Lower leg skin (tissue), 4 donors: ENCODE data around the gene MAN2A1. TPM values are rescaled to one million over a fixed set of nuclear protein-coding genes. Genes with fewer than 3 reads are reported as not detected.
"Not testable (repeated sequence)": the region's sequence is repeated elsewhere in the genome, so short reads cannot be mapped to it uniquely, and the experiment has no call there.

Experiments used
- DNase-seq, 2 donors: peaks; one replicate each; pipeline ENCODE4 v3.0.0-alpha.2; 2019; ENCODE audit warnings: low spot score in 2 of 2
- H3K4me3 ChIP-seq: fragments of 200-600 bp; sonication (generic); 2 replicates; pipeline ENCODE4 v1.5.1; 2017; ENCODE audit warnings: mild to moderate bottlenecking, low read depth; ENCODE audit not compliant: poor library complexity, severe bottlenecking
- POLR2A ChIP-seq, 2 donors: fragments of 450-650 bp; IDR thresholded peaks; one replicate each; pipeline ENCODE4 v1.6.1; 2016 to 2017; ENCODE audit warnings: antibody characterized with exemption in 2 of 2, mild to moderate bottlenecking in 1 of 2, moderate library complexity in 1 of 2
- WGBS, 2 donors: methylation state at CpG; one replicate each; pipeline ENCODE4 v1.1.5; 2018; 5-methylcytosine and 5-hydroxymethylcytosine counted together
- intact Hi-C: fragments of 100-400 bp; cut with DNase I; formaldehyde crosslinking; loops from one replicate; pipeline ENCODE4 v1.15.0; 2023; ENCODE audit warnings: low total_unique reads
- total RNA-seq, 4 donors: library from RNA; depleted of rRNA; stranded (reverse); fragments of >200 nt; gene quantifications; one replicate each; pipeline ENCODE4 v1.1.0, GENCODE V29; 2016
- TF ChIP-seq, protein P1 (sequence below), 3 donors: fragments of 450-650 bp; IDR thresholded peaks; one replicate each; pipeline ENCODE4 v1.5.1; 2016; ENCODE audit warnings: antibody characterized with exemption in 3 of 3, mild to moderate bottlenecking in 3 of 3, moderate library complexity in 2 of 3

MAN2A1 gene
- total RNA-seq, 4 donors from 2014 or later, result 35.0 to 45.8 (median 40.2) TPM

DNA sequence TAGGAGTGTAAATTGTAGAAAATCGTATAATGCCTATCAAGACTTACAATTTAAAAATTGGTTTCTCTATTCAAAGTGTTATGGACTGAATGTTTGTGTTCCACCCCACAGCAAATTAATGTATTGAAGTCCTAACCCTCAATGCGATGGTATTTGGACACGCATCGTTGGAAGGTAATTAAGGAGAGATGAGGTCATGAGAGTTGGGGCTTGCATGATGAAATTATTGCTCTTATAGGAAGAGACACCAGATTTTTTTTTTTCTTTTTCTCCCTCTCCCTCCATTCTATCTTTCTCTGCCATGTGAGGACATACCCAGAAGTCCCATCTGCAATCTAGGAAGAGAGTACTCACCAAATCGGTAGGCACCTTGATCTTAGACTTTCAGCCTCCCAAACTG lies 189.2 kb downstream of the MAN2A1 start:
- intact Hi-C loops, result no loop called here
- H3K4me3 ChIP-seq, result no peak overlapping the region
- TF ChIP-seq, protein P1, sequence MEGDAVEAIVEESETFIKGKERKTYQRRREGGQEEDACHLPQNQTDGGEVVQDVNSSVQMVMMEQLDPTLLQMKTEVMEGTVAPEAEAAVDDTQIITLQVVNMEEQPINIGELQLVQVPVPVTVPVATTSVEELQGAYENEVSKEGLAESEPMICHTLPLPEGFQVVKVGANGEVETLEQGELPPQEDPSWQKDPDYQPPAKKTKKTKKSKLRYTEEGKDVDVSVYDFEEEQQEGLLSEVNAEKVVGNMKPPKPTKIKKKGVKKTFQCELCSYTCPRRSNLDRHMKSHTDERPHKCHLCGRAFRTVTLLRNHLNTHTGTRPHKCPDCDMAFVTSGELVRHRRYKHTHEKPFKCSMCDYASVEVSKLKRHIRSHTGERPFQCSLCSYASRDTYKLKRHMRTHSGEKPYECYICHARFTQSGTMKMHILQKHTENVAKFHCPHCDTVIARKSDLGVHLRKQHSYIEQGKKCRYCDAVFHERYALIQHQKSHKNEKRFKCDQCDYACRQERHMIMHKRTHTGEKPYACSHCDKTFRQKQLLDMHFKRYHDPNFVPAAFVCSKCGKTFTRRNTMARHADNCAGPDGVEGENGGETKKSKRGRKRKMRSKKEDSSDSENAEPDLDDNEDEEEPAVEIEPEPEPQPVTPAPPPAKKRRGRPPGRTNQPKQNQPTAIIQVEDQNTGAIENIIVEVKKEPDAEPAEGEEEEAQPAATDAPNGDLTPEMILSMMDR (IDR thresholded peaks at IDR 0.05), result no peak
- TF ChIP-seq POLR2A (IDR thresholded peaks at IDR 0.05), result no peak
- WGBS, 2 donors, result 82 to 84% methylated on average over 5 of the region's 5 CpGs
- DNase-seq, result no peak

DNA sequence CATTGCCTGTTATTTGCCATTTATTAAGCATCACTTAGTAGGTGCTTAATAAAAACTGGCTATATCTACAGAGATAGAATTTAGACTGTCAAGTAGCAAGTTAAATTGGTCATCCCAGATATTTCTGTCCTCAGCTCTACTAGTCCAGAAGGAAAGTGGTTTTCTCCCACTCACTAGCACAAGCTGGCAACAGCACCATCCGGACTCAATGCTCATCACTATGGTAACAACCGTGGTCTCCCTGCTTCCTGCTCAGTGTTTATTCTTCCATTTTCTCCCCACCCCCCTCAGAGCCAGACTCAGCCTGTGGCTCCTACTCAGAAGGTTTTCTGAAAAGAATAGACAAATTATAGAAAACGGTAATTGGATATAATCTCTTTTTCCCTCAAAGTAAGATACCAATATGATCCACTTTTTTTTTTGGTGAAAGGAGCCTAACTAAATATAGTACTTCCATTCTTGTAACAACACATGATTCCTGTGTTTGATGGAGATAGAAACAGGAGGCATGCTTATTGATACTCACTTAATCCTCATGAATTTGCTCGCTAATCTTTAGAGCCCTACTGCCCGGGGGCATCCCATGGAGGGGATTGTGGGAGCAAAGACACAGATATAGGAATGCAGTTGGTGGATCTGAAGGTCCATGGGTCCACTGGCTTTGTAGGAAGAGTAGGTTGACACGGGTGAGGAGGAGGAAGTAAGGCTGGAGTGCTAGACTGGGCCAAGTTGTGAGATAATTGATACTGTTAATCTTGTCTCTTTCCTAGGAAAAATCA lies 191.4 kb downstream of the MAN2A1 start:
- intact Hi-C loops, result no loop called here
- WGBS, 2 donors, result 79 to 80% methylated on average over 6 of the region's 6 CpGs
- no peak for DNase-seq
- TF ChIP-seq, protein P1 (IDR thresholded peaks at IDR 0.05), result no peak
- TF ChIP-seq POLR2A (IDR thresholded peaks at IDR 0.05), result no peak
- no peak overlapping the region for H3K4me3 ChIP-seq

DNA sequence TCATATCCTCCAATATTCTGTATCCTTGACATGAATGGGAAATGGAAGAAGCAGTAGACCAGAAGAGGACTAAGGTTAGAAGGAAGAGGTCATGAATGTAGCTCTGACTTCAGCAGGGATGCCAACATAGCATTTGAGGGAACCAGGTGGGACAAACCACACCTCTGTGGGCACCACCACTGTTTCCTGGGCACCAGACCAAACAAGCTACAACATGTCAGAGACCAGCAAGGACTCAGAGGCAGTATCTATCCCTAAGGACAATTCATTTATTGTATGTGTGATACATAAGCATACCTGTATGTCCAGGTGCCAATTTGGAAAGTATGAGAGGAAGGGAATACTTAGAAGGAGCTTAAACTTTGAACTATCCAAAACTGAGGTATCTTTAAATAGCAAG lies 192.8 kb downstream of the MAN2A1 start:
- intact Hi-C loops, result no loop called here
- TF ChIP-seq, protein P1 (IDR thresholded peaks at IDR 0.05), result no peak
- TF ChIP-seq POLR2A (IDR thresholded peaks at IDR 0.05), result no peak
- no peak overlapping the region for H3K4me3 ChIP-seq
- no peak for DNase-seq

DNA sequence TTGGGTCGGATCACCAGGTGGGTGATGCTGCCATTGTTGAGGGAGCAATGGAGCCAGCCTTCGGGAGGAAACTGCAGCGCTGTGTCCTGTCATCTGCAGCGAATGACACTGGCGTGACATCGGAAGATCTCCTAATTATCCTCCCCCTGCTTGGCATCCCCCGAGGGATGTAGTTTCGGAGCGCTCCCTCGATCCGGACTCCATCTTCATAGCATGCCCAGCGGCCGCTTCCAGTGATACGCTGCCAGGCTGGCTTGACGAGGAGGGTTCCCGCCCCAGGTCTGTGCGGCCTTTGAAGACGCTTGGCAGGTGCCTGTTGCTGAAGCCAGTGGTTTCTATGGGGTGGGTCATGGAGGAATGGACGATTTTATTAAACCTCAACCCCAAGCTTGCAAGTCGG lies 194.9 kb downstream of the MAN2A1 start:
- DNase-seq, result no peak
- intact Hi-C loops, result no loop called here
- WGBS, 2 donors, result 94% methylated on average over 19 to 20 of the region's 20 CpGs
- no peak for TF ChIP-seq POLR2A (IDR thresholded peaks at IDR 0.05)
- TF ChIP-seq, protein P1 (IDR thresholded peaks at IDR 0.05), result no peak
- H3K4me3 ChIP-seq, result no peak overlapping the region

DNA sequence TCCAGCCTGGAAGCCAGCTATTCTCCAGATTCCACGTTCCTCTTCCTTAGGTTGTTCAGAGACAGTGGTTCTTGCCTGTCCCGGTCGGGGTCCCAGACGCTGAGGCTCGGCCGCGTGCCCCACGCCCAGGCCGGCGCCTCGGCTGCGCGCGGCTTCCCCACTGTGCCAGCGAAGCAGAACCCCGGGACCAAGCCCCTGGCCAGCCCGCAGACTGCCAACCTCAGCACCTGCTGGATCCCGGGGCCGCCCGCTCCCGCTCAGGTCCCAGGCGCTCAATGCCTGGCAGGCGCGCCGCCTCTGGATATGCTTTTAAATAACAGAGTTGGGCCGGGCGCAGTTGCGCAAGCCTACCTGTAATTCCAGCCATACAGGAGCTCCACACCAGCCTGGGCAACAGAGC lies 195.5 kb downstream of the MAN2A1 start:
- no peak for DNase-seq
- 90 to 94% methylated on average over 13 to 28 of the region's 28 CpGs for WGBS, 2 donors
- no peak overlapping the region for H3K4me3 ChIP-seq
- intact Hi-C loops, result no loop called here
- TF ChIP-seq, protein P1 (IDR thresholded peaks at IDR 0.05), result no peak
- no peak for TF ChIP-seq POLR2A (IDR thresholded peaks at IDR 0.05)

DNA sequence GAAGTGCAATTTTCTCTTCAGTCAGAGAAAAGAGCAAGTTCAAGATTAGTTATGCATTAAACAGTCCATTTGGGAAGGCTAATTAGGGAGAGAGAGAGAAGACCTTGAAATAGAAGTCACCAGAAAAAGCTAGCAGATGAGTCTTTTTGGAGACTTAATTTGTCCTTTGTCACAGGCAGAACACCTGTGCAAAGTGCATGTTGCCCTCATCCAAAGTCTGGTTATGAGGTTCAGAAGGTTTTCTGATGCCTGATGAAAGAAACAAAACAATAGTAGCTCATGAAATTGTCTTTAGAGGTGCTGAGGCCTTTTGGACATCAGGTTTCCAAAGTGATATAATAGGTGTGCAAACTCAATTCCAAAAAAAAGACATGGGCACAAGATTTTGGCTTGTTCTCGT lies 199.3 kb downstream of the MAN2A1 start:
- intact Hi-C loops, result no loop called here
- 47 to 90% methylated on average over 1 of the region's 1 CpG for WGBS, 2 donors
- no peak for DNase-seq
- TF ChIP-seq POLR2A (IDR thresholded peaks at IDR 0.05), result no peak
- TF ChIP-seq, protein P1 (IDR thresholded peaks at IDR 0.05), result no peak
- H3K4me3 ChIP-seq, result no peak overlapping the region

DNA sequence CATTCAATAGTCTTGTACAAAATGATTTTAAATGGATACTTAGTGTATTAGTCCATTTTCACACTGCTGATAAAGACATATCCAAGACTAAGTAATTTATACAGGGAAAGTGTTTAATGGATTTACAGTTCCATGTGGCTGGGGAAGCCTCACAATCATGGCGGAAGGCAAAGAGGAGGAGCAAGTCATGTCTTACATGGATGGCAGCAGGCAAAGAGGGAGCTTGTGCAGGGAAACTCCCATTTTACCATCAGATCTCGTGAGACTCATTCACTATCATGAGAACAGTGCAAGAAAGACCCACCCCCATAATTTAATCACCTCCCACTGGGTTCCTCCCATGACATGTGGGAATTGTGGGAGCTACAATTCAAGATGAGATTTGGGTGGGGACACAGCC lies 203.5 kb downstream of the MAN2A1 start:
- DNase-seq, H3K4me3 ChIP-seq, intact Hi-C loops: not testable (repeated sequence)
- WGBS, 2 donors, result 83 to 88% methylated on average over 2 of the region's 2 CpGs
